Ishikawa (cell line): ENCODE results near the gene C21orf58.

Experiments
- CEBPB ChIP-seq: IDR thresholded peaks from 2 replicates; pipeline ENCODE4 v1.6.1; 2012
- CREB1 ChIP-seq: IDR thresholded peaks from 2 replicates; pipeline ENCODE4 v1.6.1; 2012; ENCODE audit warnings: low read depth
- EGR1 ChIP-seq: IDR thresholded peaks from 2 replicates; pipeline ENCODE4 v1.6.1; 2012
- EP300 ChIP-seq: IDR thresholded peaks from 2 replicates; pipeline ENCODE4 v1.6.1; 2012; ENCODE audit warnings: borderline replicate concordance
- FOXM1 ChIP-seq: IDR thresholded peaks from 2 replicates; pipeline ENCODE4 v1.6.1; 2012; ENCODE audit warnings: low read depth, borderline replicate concordance
- MAX ChIP-seq: IDR thresholded peaks from 2 replicates; pipeline ENCODE4 v1.6.1; 2012
- NFIC ChIP-seq: IDR thresholded peaks from 2 replicates; pipeline ENCODE4 v1.6.1; 2012
- RAD21 ChIP-seq: IDR thresholded peaks from 2 replicates; pipeline ENCODE4 v1.6.1; 2012; ENCODE audit warnings: low read depth
- REST ChIP-seq: IDR thresholded peaks from 2 replicates; pipeline ENCODE4 v1.6.1; 2012; ENCODE audit warnings: low read depth, mild to moderate bottlenecking
- TAF1 ChIP-seq: IDR thresholded peaks from 2 replicates; pipeline ENCODE4 v1.6.1; 2012; ENCODE audit warnings: low read depth, mild to moderate bottlenecking
- TCF12 ChIP-seq: IDR thresholded peaks from 2 replicates; pipeline ENCODE4 v1.6.1; 2012; ENCODE audit warnings: low read depth
- TEAD4 ChIP-seq: IDR thresholded peaks from 2 replicates; pipeline ENCODE4 v1.6.1; 2012
- USF1 ChIP-seq: IDR thresholded peaks from 2 replicates; pipeline ENCODE4 v1.6.1; 2012
- YY1 ChIP-seq: IDR thresholded peaks from 2 replicates; pipeline ENCODE4 v1.6.1; 2012; ENCODE audit warnings: low read depth
- ZBTB7A ChIP-seq: IDR thresholded peaks from 2 replicates; pipeline ENCODE4 v1.6.1; 2012; ENCODE audit warnings: low read depth

The C21orf58 gene

GRCh38 chr21:46361176-46361575 lies 37.5 kb upstream of the C21orf58 start:
- TF ChIP-seq FOXM1 (no peak), MAX (no peak), TEAD4 (no peak), YY1 (no peak), TAF1 (no peak)

- TF ChIP-seq FOXM1, result no peak
These were observed 34.2 kb upstream of the C21orf58 start for GRCh38 chr21:46357684-46358425.

- TF ChIP-seq REST (no peak), TAF1 (no peak), TEAD4 (no peak), ZBTB7A (no peak), FOXM1 (no peak)
These were observed 33.6 kb upstream of the C21orf58 start for GRCh38 chr21:46357335-46357604.

- TF ChIP-seq REST (no peak), MAX (no peak), RAD21 (no peak), ZBTB7A (no peak), FOXM1 (no peak), CEBPB (no peak), EP300 (no peak), TCF12 (no peak), YY1 (no peak), TAF1 (no peak), USF1 (no peak), CREB1 (no peak), NFIC (no peak), TEAD4 (no peak), EGR1 (no peak)
These were observed 33.0 kb upstream of the C21orf58 start for GRCh38 chr21:46356494-46357334.

- no peak for TF ChIP-seq TEAD4
- TF ChIP-seq CEBPB, result no peak
- no peak for TF ChIP-seq REST
These were observed 32.3 kb upstream of the C21orf58 start for GRCh38 chr21:46356005-46356338.
